ENCODE measurements around the gene SARDH. TPM values are rescaled to one million over a fixed set of nuclear protein-coding genes. Genes with fewer than 3 reads are reported as not detected.

The SARDH gene
- total RNA-seq, 1 donor from 2014 or later, result 0.68 TPM

DNA sequence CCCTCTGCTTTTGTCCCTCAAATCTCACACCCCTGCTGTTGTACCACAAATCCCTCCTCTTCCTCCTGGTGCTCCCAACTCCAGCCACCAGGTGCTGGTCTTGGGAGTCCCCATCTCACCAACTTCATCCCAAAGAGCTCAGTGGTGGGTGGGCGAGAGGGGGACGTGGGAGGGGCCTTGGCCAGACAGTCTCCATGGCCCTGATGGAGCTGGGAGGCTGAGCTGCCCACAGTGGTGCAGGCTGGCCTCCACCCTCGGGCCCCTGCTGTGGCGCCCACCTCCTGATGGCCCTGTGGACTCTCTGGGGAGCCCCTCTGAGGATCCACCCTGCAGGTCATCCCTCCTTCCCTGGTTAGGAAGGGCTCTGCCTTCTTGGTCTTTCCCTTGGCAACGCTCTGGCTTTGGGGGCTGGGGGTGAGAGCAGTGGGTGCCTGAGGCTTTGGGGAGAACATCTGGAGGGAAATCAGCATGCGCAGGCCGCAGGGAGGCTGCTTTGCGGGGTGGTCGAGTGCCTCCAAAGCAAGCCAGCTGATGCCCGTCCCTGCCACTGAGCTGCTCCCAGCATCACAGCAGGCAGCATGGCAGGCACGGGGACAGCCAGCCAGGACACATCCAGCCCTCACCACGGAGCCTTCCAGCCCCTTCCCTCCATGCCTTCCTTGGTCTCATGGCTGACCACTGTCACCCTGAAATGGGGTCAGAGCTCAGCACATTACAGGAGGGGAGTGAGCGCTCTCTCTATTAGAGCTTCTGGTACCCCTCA, 121.3 kb downstream of the SARDH start:
- no peak overlapping the region for H3K27ac Mint-ChIP-seq
- DNase-seq, result no peak
- no peaks in the 10 kb centered on the region for H3K36me3 Mint-ChIP-seq (ENCODE audit: low read depth)
- peaks cover 9% of the 10 kb centered on the region for H3K27me3 Mint-ChIP-seq
- peaks cover 22% of the 10 kb centered on the region for H3K4me1 Mint-ChIP-seq
- H3K9me3 Mint-ChIP-seq, result no peaks in the 10 kb centered on the region
- intact Hi-C loops (cut with micrococcal nuclease), result no loop called here
- no peak overlapping the region for H3K4me3 Mint-ChIP-seq

DNA sequence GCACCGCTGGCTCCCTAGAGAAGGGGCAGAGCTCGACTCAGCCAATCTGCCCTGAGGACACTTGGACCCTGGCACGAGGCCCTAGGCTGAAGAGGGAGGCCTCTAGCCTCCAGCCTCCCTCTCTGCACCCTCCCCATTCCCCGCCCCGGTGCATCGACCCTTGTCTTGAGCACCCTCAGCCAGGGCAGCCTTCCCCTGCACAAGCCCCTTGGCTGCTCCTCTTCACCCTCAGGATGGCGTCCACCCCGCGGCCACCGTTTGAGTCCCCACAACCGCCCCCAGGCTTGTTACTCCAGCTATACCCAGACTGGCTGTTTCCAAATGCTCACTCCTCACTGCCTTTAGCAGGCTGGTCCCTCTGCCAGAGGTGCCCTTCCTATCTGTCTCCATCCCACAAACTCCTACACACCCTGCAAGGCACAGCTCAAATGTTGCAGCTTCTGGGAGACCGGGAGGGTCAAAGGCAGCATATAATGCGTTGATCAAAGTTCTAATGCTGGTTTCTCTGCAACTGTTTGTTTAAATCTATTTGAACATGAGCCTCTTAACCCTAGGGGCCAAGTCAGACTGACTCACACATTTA, 122.5 kb downstream of the SARDH start:
- intact Hi-C loops (cut with micrococcal nuclease), result no loop called here
- Mint-ChIP-seq H3K4me1 (peaks cover 15% of the 10 kb centered on the region), H3K27ac (no peak overlapping the region), H3K4me3 (no peak overlapping the region), H3K27me3 (peaks cover 14% of the 10 kb centered on the region), H3K9me3 (no peaks in the 10 kb centered on the region), H3K36me3 (ENCODE audit: low read depth) (no peaks in the 10 kb centered on the region)
- DNase-seq, result no peak

DNA sequence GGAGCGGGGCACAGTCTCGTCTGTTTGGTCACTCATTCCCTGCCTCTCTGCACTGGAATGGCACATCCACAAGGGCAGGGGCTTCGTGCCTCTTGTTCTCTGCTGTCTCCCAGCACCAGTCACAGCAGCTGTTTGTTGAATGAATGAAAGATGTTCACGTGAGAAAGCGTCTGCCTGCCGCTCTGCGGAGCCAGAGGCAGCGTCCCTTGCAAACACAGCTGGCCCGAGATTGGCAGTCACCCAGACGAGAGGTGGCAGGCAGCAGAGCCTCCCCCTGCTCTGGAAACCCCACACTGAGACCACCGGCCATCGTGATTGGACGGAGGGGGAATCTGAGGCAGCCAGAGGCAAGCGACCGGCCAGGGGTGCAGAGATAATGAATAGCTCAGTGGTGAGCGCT, 123.0 kb downstream of the SARDH start:
- Mint-ChIP-seq H3K36me3 (ENCODE audit: low read depth) (no peaks in the 10 kb centered on the region), H3K27me3 (peaks cover 19% of the 10 kb centered on the region), H3K27ac (no peak overlapping the region), H3K4me3 (no peak overlapping the region), H3K9me3 (no peaks in the 10 kb centered on the region), H3K4me1 (peaks cover 12% of the 10 kb centered on the region)
- intact Hi-C loops (cut with micrococcal nuclease), result no loop called here
- DNase-seq, result no peak

DNA sequence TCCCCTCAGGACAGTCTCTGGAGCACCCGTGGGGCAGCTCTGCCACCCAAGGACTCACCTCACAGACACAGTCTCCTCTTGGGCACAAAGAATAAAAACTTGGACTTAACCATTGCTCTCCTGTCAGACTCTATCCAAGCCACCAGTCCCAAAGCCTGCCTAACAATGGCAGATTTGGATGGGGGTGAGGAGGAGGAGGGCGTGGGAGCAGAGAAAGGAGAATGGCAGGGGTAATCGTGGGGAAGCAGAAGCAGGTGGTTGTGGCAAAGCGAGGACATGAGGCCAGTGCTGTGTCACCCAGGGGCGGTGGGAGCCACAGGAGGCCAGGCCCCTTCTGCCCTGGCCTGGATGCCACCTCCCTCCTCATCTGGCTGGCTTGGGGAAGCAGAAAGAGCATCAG, 123.5 kb downstream of the SARDH start:
- H3K36me3 Mint-ChIP-seq (ENCODE audit: low read depth), result no peaks in the 10 kb centered on the region
- no peak overlapping the region for H3K27ac Mint-ChIP-seq
- H3K4me1 Mint-ChIP-seq, result peaks cover 7% of the 10 kb centered on the region
- DNase-seq, result no peak
- H3K4me3 Mint-ChIP-seq, result no peak overlapping the region
- intact Hi-C loops (cut with micrococcal nuclease), result no loop called here
- no peaks in the 10 kb centered on the region for H3K9me3 Mint-ChIP-seq
- peaks cover 22% of the 10 kb centered on the region for H3K27me3 Mint-ChIP-seq

DNA sequence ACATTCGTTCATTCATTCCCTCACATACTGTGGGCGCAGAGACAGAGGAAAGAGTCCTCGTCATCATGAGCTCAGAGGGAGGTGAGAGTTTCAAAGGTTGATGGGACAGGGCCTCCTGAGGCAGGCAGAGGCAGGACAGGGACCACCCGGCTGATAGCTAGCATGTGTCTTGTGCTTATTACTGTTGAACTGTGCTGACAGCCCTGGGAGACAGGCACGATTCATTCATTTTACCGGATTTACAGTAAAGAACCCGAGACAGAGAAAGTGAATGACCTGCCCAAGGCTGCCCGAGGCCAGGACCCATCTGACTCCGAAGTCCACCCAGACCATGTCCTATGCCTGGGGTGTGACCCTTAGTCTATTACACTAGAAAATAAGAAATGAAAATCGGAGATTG, 124.1 kb downstream of the SARDH start:
- intact Hi-C loops (cut with micrococcal nuclease), result no loop called here
- peaks cover 2% of the 10 kb centered on the region for H3K4me1 Mint-ChIP-seq

More for the DNA sequence above, 124.1 kb downstream of the SARDH start:
- Mint-ChIP-seq H3K27me3 (peaks cover 25% of the 10 kb centered on the region), H3K4me3 (no peak overlapping the region), H3K27ac (no peak overlapping the region), H3K36me3 (ENCODE audit: low read depth) (no peaks in the 10 kb centered on the region), H3K9me3 (no peaks in the 10 kb centered on the region)
- no peak for DNase-seq

Other genes starting within 250 kb of the SARDH start
- not detected in 2 replicates for gene MYMK, start 213.4 kb downstream of the SARDH start, total RNA-seq
- gene ADAMTSL2, start 203.6 kb downstream of the SARDH start, total RNA-seq, result not detected in 2 replicates
- gene FAM163B, start 129.0 kb downstream of the SARDH start, total RNA-seq, result not detected in 2 replicates
- gene DBH, start 102.0 kb downstream of the SARDH start, total RNA-seq, result not detected in 2 replicates

All from activated CD4-positive, alpha-beta T cell treated with anti-CD3 and anti-CD28 coated beads, Interleukin-2, amount 10 ng/mL, durations not matched to agents 24 days and 14 days (primary cell).